Endothelial cell of umbilical vein (primary cell): ENCODE measurements around the gene ELOVL5. TPM values are rescaled to one million over a fixed set of nuclear protein-coding genes. Genes with fewer than 3 reads are reported as not detected.

Source experiments
- BruUV-seq: library from RNA; stranded (reverse); fragments of 400-500 nt; replicated peaks from 2 replicates; lab custom pipeline; 2021; lab: Mats Ljungman, UMichigan
- CTCF ChIA-PET: fragments of 300-600, 350-600 bp; sonication (Branson Sonifier 250); formaldehyde crosslinking; loops from one replicate; lab custom pipeline; 2021; ENCODE audit warnings: antibody characterized with exemption, inconsistent platforms; lab: Charles Lee
- POLR2A ChIA-PET: fragments of 300-600, 350-600 bp; sonication (Branson Sonifier 250); formaldehyde crosslinking; loops from one replicate; lab custom pipeline; 2021; ENCODE audit warnings: antibody characterized with exemption, inconsistent platforms; lab: Charles Lee
- DNase-seq: peaks from one replicate; pipeline ENCODE4 v3.0.0-alpha.2; 2011; ENCODE audit warnings: low read depth, low spot score
- FAIRE-seq: peaks from 2 replicates; lab custom pipeline; 2011; peaks lifted over from hg19 to GRCh38; lab: Jason Lieb, UNC
- H2AFZ ChIP-seq: 2 replicates; pipeline ENCODE4 v1.6.0; 2012; ENCODE audit warnings: low read depth, low read length, control low read depth, inconsistent platforms
- H3K27ac ChIP-seq: 2 replicates; pipeline ENCODE4 v1.5.1; 2011; ENCODE audit warnings: low read depth, mild to moderate bottlenecking, control low read depth, low read length, moderate library complexity; ENCODE audit not compliant: insufficient read depth
- H3K27me3 ChIP-seq, 2 experiments: 2 replicates each; pipeline versions ENCODE4 v1.6.0 to v1.6.1; 2011; ENCODE audit warnings: low read length in 2 of 2, mixed read lengths in 1 of 2; ENCODE audit not compliant: control insufficient read depth in 2 of 2, insufficient read depth in 2 of 2
- H3K36me3 ChIP-seq, 2 experiments: 2 replicates in 1 of 2; 3 replicates in 1 of 2; pipeline ENCODE4 v1.5.1; 2011; ENCODE audit warnings: low read length in 2 of 2, mild to moderate bottlenecking in 1 of 2, moderate library complexity in 1 of 2; ENCODE audit not compliant: control insufficient read depth in 2 of 2, insufficient read depth in 2 of 2; ENCODE audit errors: extremely low read depth in 1 of 2
- H3K4me1 ChIP-seq: 3 replicates; pipeline ENCODE4 v1.5.1; 2011; ENCODE audit warnings: mild to moderate bottlenecking, low read length; ENCODE audit not compliant: control insufficient read depth, insufficient read depth; ENCODE audit errors: extremely low read depth
- H3K4me2 ChIP-seq: 2 replicates; pipeline ENCODE4 v1.6.1; 2011; ENCODE audit warnings: low read length, control low read depth, mixed read lengths; ENCODE audit not compliant: insufficient read depth
- H3K4me3 ChIP-seq, 3 experiments: fragments of 200-600 bp in 1 of 3; sonication (generic), shearing (Covaris generic) in 1 of 3; replicated peaks in 1 of 3; 2 replicates each; pipeline ENCODE4 v1.5.1; 2011 to 2016; ENCODE audit warnings: control low read depth in 3 of 3, low read length in 3 of 3, mild to moderate bottlenecking in 2 of 3, inconsistent platforms in 1 of 3, low read depth in 1 of 3, moderate library complexity in 1 of 3; ENCODE audit not compliant: insufficient read depth in 1 of 3
- H3K79me2 ChIP-seq: 2 replicates; pipeline ENCODE4 v1.6.0; 2012; ENCODE audit warnings: low read length, inconsistent platforms; ENCODE audit not compliant: control insufficient read depth, insufficient read depth
- H3K9ac ChIP-seq: replicated peaks from 2 replicates; pipeline ENCODE3; 2011; ENCODE audit warnings: low read length, control low read depth; ENCODE audit not compliant: insufficient read depth; ENCODE audit errors: extremely low read depth
- H3K9me1 ChIP-seq: replicated peaks from 3 replicates; pipeline ENCODE4 v1.6.0; 2011; ENCODE audit warnings: mild to moderate bottlenecking, low read length; ENCODE audit not compliant: control insufficient read depth, insufficient read depth; ENCODE audit errors: extremely low read depth
- H3K9me3 ChIP-seq: replicated peaks from 2 replicates; pipeline ENCODE4 v1.5.1; 2012; ENCODE audit warnings: low read length, inconsistent platforms; ENCODE audit not compliant: control insufficient read depth, insufficient read depth
- H4K20me1 ChIP-seq: replicated peaks from 2 replicates; pipeline ENCODE3; 2011; ENCODE audit warnings: mild to moderate bottlenecking, low read length; ENCODE audit not compliant: control insufficient read depth, insufficient read depth; ENCODE audit errors: extremely low read depth
- CTCF ChIP-seq, 2 donors: IDR thresholded peaks; 1 replicate in 1 of 2; 2 replicates in 1 of 2; pipeline ENCODE4 v1.5.1; 2011; ENCODE audit warnings: low read length in 2 of 2, mild to moderate bottlenecking in 2 of 2, moderate library complexity in 2 of 2, control low read depth in 1 of 2, inconsistent platforms in 1 of 2, low read depth in 1 of 2; ENCODE audit not compliant: insufficient read depth in 1 of 2; ENCODE audit errors: extremely low read depth in 1 of 2
- FOS ChIP-seq: IDR thresholded peaks from 2 replicates; pipeline ENCODE4 v1.6.1; 2011; ENCODE audit warnings: mild to moderate bottlenecking, low read length, moderate library complexity, borderline replicate concordance; ENCODE audit not compliant: insufficient read depth
- GATA2 ChIP-seq: IDR thresholded peaks from 2 replicates; pipeline ENCODE4 v1.7.0; 2011; ENCODE audit warnings: low read depth, mild to moderate bottlenecking, moderate library complexity, mixed read lengths, low read length; ENCODE audit not compliant: insufficient read length, insufficient read depth
- JUN ChIP-seq: IDR thresholded peaks from 2 replicates; pipeline ENCODE4 v1.6.1; 2011; ENCODE audit warnings: borderline replicate concordance, low read depth; ENCODE audit not compliant: insufficient read length, insufficient read depth
- MYC ChIP-seq: IDR thresholded peaks from one replicate; pipeline ENCODE4 v1.6.1; 2011; ENCODE audit warnings: mild to moderate bottlenecking, low read depth, low read length
- POLR2A ChIP-seq: IDR thresholded peaks from 2 replicates; pipeline ENCODE4 v1.6.1; 2012; ENCODE audit warnings: low read depth, mild to moderate bottlenecking, control low read depth, low read length
- dilution Hi-C: fragments of 300-500 bp; cut with MboI; formaldehyde crosslinking; loops from one replicate; pipeline ENCODE4 v1.15.0; 2019; ENCODE audit warnings: low sequenced_read_pairs; ENCODE audit not compliant: extremely low pct_ligation_motif_present
- intact Hi-C: fragments of 100-400 bp; cut with micrococcal nuclease; formaldehyde crosslinking; loops from one replicate; pipeline ENCODE4 v1.10.0; 2022
- polyA plus RNA-seq, 4 experiments: library from polyadenylated mRNA; depleted of rRNA in 3 of 4; stranded (reverse) in 3 of 4; unstranded in 1 of 4; fragments of >200 nt; gene quantifications; 2 replicates each; pipeline versions ENCODE4 v1.2.1 to v1.2.3, GENCODE V29; 2011 to 2012; ENCODE audit warnings: missing spikeins in 1 of 4
- total RNA-seq: library from RNA; stranded (reverse); gene quantifications from 2 replicates; pipeline ENCODE4 v1.2.3, GENCODE V29; 2021
- TF ChIP-seq, protein P1 (sequence below): IDR thresholded peaks from 2 replicates; pipeline ENCODE4 v1.6.1; 2011; ENCODE audit not compliant: insufficient read depth, insufficient read length

ELOVL5 gene
- total and polyA plus RNA-seq, 2 donors (not counting 3 experiments of a cell fraction or from before 2014, with no cell fraction given), result 85.9 to 140 TPM

DNA sequence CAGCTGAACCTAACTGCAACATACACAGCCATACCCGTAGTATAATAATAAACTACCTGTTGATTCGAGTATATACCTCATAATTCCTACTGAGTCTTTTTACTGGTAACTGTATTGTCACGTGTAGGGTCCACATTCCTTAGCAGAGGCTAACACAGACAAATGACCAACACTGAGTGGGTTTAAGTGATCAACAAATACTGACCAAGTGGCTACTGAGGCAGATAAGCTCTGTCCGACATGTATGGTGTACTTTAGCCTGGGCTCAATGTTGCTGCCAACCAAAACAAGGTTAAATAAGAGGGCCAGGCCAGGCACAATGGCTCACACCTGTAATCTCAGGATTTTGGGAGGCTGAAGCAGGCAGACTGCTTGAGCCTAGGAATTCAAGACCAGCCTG lies 12.7 kb downstream of the ELOVL5 start:
- BruUV-seq, result no TSS peak
- Histone ChIP-seq H3K27me3 (no peaks in the 10 kb centered on the region), H3K27ac (no peak overlapping the region), H3K9me3 (no peaks in the 10 kb centered on the region), H3K4me1 (peaks cover 7% of the 10 kb centered on the region), H3K9me1 (peaks cover 6% of the 10 kb centered on the region), H2AFZ (no peak overlapping the region), H3K9ac (no peak overlapping the region), H3K4me2 (no peak overlapping the region), H3K36me3 (peaks cover 3% of the 10 kb centered on the region in 2 experiments), H3K79me2 (peaks cover 99% of the 10 kb centered on the region), H3K4me3 (no peak overlapping the region), H4K20me1 (peaks cover 15% of the 10 kb centered on the region)
- FAIRE-seq (peak; percentile 54), DNase-seq (no peak)
- TF ChIP-seq CTCF (IDR thresholded peaks at IDR 0.05; ENCODE audit: extremely low read depth in 1 of 2, insufficient read depth in 1 of 2, low read depth in 1 of 2, low read length in 2 of 2), result no peak
- TF ChIP-seq GATA2, result no peak
- TF ChIP-seq MYC, result no peak
- TF ChIP-seq, protein P1, sequence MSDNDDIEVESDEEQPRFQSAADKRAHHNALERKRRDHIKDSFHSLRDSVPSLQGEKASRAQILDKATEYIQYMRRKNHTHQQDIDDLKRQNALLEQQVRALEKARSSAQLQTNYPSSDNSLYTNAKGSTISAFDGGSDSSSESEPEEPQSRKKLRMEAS, result no peak
- TF ChIP-seq JUN, result no peak
- no peak for TF ChIP-seq POLR2A
- TF ChIP-seq FOS, result no peak
- ChIA-PET POLR2A (no interaction called here), CTCF (interaction anchor here (1.2 to 2.9 kb wide), 2 partner anchors 12 to 14 kb away, joined by 6 to 9 read pairs; no protein-coding TSS in a partner anchor)
- intact Hi-C loops (no loop called here), dilution Hi-C loops (no loop called here)
